ENCODE data around the gene ASPRV1.

Gene ASPRV1

GRCh38 chr2:69934614-69934908, 26.9 kb downstream of the ASPRV1 start:
- Histone ChIP-seq H3K4me3 (ENCODE audit: low read length) (no peak overlapping the region), H2BK120ac (ENCODE audit: low read depth, low read length) (no peak overlapping the region), H3K23ac (ENCODE audit: low read length) (no peak overlapping the region), H3K9ac (ENCODE audit: low read length) (no peak overlapping the region), H3K18ac (ENCODE audit: low read length) (no peak overlapping the region), H3K79me1 (ENCODE audit: low read length) (no peaks in the 10 kb centered on the region), H3K79me2 (ENCODE audit: control insufficient read depth, insufficient read depth, low read length) (no peaks in the 10 kb centered on the region), H3K4me2 (ENCODE audit: low read length) (no peak overlapping the region), H4K8ac (ENCODE audit: low read depth, low read length) (no peak overlapping the region), H3K36me3 (ENCODE audit: control insufficient read depth, insufficient read depth, low read length) (no peaks in the 10 kb centered on the region), H3K4me1 (ENCODE audit: control insufficient read depth, low read depth, low read length) (peaks cover 2% of the 10 kb centered on the region), H2BK5ac (ENCODE audit: low read length) (no peak overlapping the region), H3K27ac (ENCODE audit: low read depth, low read length) (no peak overlapping the region), H4K5ac (ENCODE audit: low read length) (no peak overlapping the region), H2AK5ac (ENCODE audit: low read length) (no peak overlapping the region), H2BK15ac (replicated peaks; ENCODE audit: low read depth) (no peak overlapping the region), H3K56ac (ENCODE audit: low read length) (no peak overlapping the region), H3K4ac (ENCODE audit: low read depth, low read length) (no peak overlapping the region), H3K27me3 (ENCODE audit: insufficient read depth, low read length, poor library complexity) (no peaks in the 10 kb centered on the region)
- no CpG with 5 or more reads among the region's 1 CpG for WGBS (ENCODE audit: extremely low coverage, insufficient coverage, low lambda C conversion rate)
- no peak for DNase-seq

GRCh38 chr2:69933839-69934613, 27.4 kb downstream of the ASPRV1 start:
- WGBS (ENCODE audit: extremely low coverage, insufficient coverage, low lambda C conversion rate), result no CpG with 5 or more reads among the region's 4 CpGs
- no peak overlapping the region for H4K8ac ChIP-seq (ENCODE audit: low read depth, low read length)
- H3K79me2 ChIP-seq (ENCODE audit: control insufficient read depth, insufficient read depth, low read length), result no peaks in the 10 kb centered on the region
- H3K56ac ChIP-seq (ENCODE audit: low read length), result no peak overlapping the region
- H3K4ac ChIP-seq (ENCODE audit: low read depth, low read length), result no peak overlapping the region
- no peak overlapping the region for H3K9ac ChIP-seq (ENCODE audit: low read length)
- no peaks in the 10 kb centered on the region for H3K79me1 ChIP-seq (ENCODE audit: low read length)
- H2BK15ac ChIP-seq (replicated peaks; ENCODE audit: low read depth), result no peak overlapping the region
- H3K27ac ChIP-seq (ENCODE audit: low read depth, low read length), result no peak overlapping the region
- H3K27me3 ChIP-seq (ENCODE audit: insufficient read depth, low read length, poor library complexity), result no peaks in the 10 kb centered on the region
- H2BK120ac ChIP-seq (ENCODE audit: low read depth, low read length), result no peak overlapping the region
- no peaks in the 10 kb centered on the region for H3K36me3 ChIP-seq (ENCODE audit: control insufficient read depth, insufficient read depth, low read length)
- DNase-seq, result no peak
- H3K4me1 ChIP-seq (ENCODE audit: control insufficient read depth, low read depth, low read length), result peaks cover 2% of the 10 kb centered on the region
- H2BK5ac ChIP-seq (ENCODE audit: low read length), result no peak overlapping the region
- no peak overlapping the region for H3K4me2 ChIP-seq (ENCODE audit: low read length)
- no peak overlapping the region for H3K18ac ChIP-seq (ENCODE audit: low read length)
- no peak overlapping the region for H2AK5ac ChIP-seq (ENCODE audit: low read length)
- H4K5ac ChIP-seq (ENCODE audit: low read length), result no peak overlapping the region
- no peak overlapping the region for H3K4me3 ChIP-seq (ENCODE audit: low read length)
- no peak overlapping the region for H3K23ac ChIP-seq (ENCODE audit: low read length)

- no peak overlapping the region for H3K56ac ChIP-seq (ENCODE audit: low read length)
- H3K27me3 ChIP-seq (ENCODE audit: insufficient read depth, low read length, poor library complexity), result no peaks in the 10 kb centered on the region
- H3K4me2 ChIP-seq (ENCODE audit: low read length), result no peak overlapping the region
- H2AK5ac ChIP-seq (ENCODE audit: low read length), result no peak overlapping the region
- H3K9ac ChIP-seq (ENCODE audit: low read length), result no peak overlapping the region
- H3K79me1 ChIP-seq (ENCODE audit: low read length), result no peaks in the 10 kb centered on the region
- H3K18ac ChIP-seq (ENCODE audit: low read length), result no peak overlapping the region
- no peak overlapping the region for H4K8ac ChIP-seq (ENCODE audit: low read depth, low read length)
- no peak overlapping the region for H4K5ac ChIP-seq (ENCODE audit: low read length)
- no peak for DNase-seq
- H2BK120ac ChIP-seq (ENCODE audit: low read depth, low read length), result no peak overlapping the region
- H2BK5ac ChIP-seq (ENCODE audit: low read length), result no peak overlapping the region
- no peaks in the 10 kb centered on the region for H3K36me3 ChIP-seq (ENCODE audit: control insufficient read depth, insufficient read depth, low read length)
- H3K23ac ChIP-seq (ENCODE audit: low read length), result no peak overlapping the region
- peaks cover 2% of the 10 kb centered on the region for H3K4me1 ChIP-seq (ENCODE audit: control insufficient read depth, low read depth, low read length)
- H3K4me3 ChIP-seq (ENCODE audit: low read length), result no peak overlapping the region
- no peak overlapping the region for H3K27ac ChIP-seq (ENCODE audit: low read depth, low read length)
- H3K4ac ChIP-seq (ENCODE audit: low read depth, low read length), result no peak overlapping the region
- H2BK15ac ChIP-seq (replicated peaks; ENCODE audit: low read depth), result no peak overlapping the region
- H3K79me2 ChIP-seq (ENCODE audit: control insufficient read depth, insufficient read depth, low read length), result no peaks in the 10 kb centered on the region
Observed at GRCh38 chr2:69933254-69933828, 28.1 kb downstream of the ASPRV1 start.

GRCh38 chr2:69932596-69932922, 28.9 kb downstream of the ASPRV1 start:
- H3K79me1 ChIP-seq (ENCODE audit: low read length), result no peaks in the 10 kb centered on the region
- H2BK5ac ChIP-seq (ENCODE audit: low read length), result no peak overlapping the region
- H4K8ac ChIP-seq (ENCODE audit: low read depth, low read length), result no peak overlapping the region
- H3K27me3 ChIP-seq (ENCODE audit: insufficient read depth, low read length, poor library complexity), result no peaks in the 10 kb centered on the region
- no peak overlapping the region for H2BK15ac ChIP-seq (replicated peaks; ENCODE audit: low read depth)
- no peak overlapping the region for H2BK120ac ChIP-seq (ENCODE audit: low read depth, low read length)
- peaks cover 2% of the 10 kb centered on the region for H3K4me1 ChIP-seq (ENCODE audit: control insufficient read depth, low read depth, low read length)
- no peak overlapping the region for H3K56ac ChIP-seq (ENCODE audit: low read length)
- H3K18ac ChIP-seq (ENCODE audit: low read length), result no peak overlapping the region
- H3K4me2 ChIP-seq (ENCODE audit: low read length), result no peak overlapping the region
- no peak overlapping the region for H2AK5ac ChIP-seq (ENCODE audit: low read length)
- no peak overlapping the region for H4K5ac ChIP-seq (ENCODE audit: low read length)
- no peaks in the 10 kb centered on the region for H3K79me2 ChIP-seq (ENCODE audit: control insufficient read depth, insufficient read depth, low read length)
- H3K4ac ChIP-seq (ENCODE audit: low read depth, low read length), result no peak overlapping the region
- DNase-seq, result no peak
- H3K9ac ChIP-seq (ENCODE audit: low read length), result no peak overlapping the region
- H3K36me3 ChIP-seq (ENCODE audit: control insufficient read depth, insufficient read depth, low read length), result no peaks in the 10 kb centered on the region
- no CpG with 5 or more reads among the region's 1 CpG for whole genome bisulfite sequencing (ENCODE audit: extremely low coverage, insufficient coverage, low lambda C conversion rate)
- H3K27ac ChIP-seq (ENCODE audit: low read depth, low read length), result no peak overlapping the region
- no peak overlapping the region for H3K4me3 ChIP-seq (ENCODE audit: low read length)
- H3K23ac ChIP-seq (ENCODE audit: low read length), result no peak overlapping the region

- H3K27me3 ChIP-seq (ENCODE audit: insufficient read depth, low read length, poor library complexity), result no peaks in the 10 kb centered on the region
- no peak overlapping the region for H4K8ac ChIP-seq (ENCODE audit: low read depth, low read length)
- H3K9ac ChIP-seq (ENCODE audit: low read length), result no peak overlapping the region
- H3K36me3 ChIP-seq (ENCODE audit: control insufficient read depth, insufficient read depth, low read length), result no peaks in the 10 kb centered on the region
- H3K4me2 ChIP-seq (ENCODE audit: low read length), result no peak overlapping the region
- no peak overlapping the region for H2AK5ac ChIP-seq (ENCODE audit: low read length)
- no peak overlapping the region for H3K18ac ChIP-seq (ENCODE audit: low read length)
- H3K79me2 ChIP-seq (ENCODE audit: control insufficient read depth, insufficient read depth, low read length), result no peaks in the 10 kb centered on the region
- no peak overlapping the region for H3K4me3 ChIP-seq (ENCODE audit: low read length)
- no peak overlapping the region for H3K4ac ChIP-seq (ENCODE audit: low read depth, low read length)
- no peak overlapping the region for H3K23ac ChIP-seq (ENCODE audit: low read length)
- peaks cover 2% of the 10 kb centered on the region for H3K4me1 ChIP-seq (ENCODE audit: control insufficient read depth, low read depth, low read length)
- H3K27ac ChIP-seq (ENCODE audit: low read depth, low read length), result no peak overlapping the region
- no CpG with 5 or more reads among the region's 7 CpGs for WGBS (ENCODE audit: extremely low coverage, insufficient coverage, low lambda C conversion rate)
- no peak overlapping the region for H3K56ac ChIP-seq (ENCODE audit: low read length)
- DNase-seq, result no peak
- no peak overlapping the region for H4K5ac ChIP-seq (ENCODE audit: low read length)
- no peaks in the 10 kb centered on the region for H3K79me1 ChIP-seq (ENCODE audit: low read length)
- H2BK5ac ChIP-seq (ENCODE audit: low read length), result no peak overlapping the region
- H2BK15ac ChIP-seq (replicated peaks; ENCODE audit: low read depth), result no peak overlapping the region
- H2BK120ac ChIP-seq (ENCODE audit: low read depth, low read length), result no peak overlapping the region
Observed at GRCh38 chr2:69931832-69932595, 29.4 kb downstream of the ASPRV1 start.
